Liver (tissue), 9 donors: Measurements from ENCODE around the gene LEKR1. TPM values are rescaled to one million over a fixed set of nuclear protein-coding genes. Genes with fewer than 3 reads are reported as not detected.

Experiments
- DNase-seq: peaks from one replicate; pipeline ENCODE4 v3.0.0-alpha.2; 2017; ENCODE audit warnings: low spot score
- H3K27ac ChIP-seq, 2 donors: one replicate each; pipeline ENCODE4 v1.7.0; 2013; ENCODE audit warnings: inconsistent platforms in 2 of 2, low read length in 2 of 2, control low read depth in 1 of 2, low read depth in 1 of 2, mild to moderate bottlenecking in 1 of 2
- H3K27me3 ChIP-seq, 4 donors: one replicate each; pipeline versions ENCODE4 v1.6.1 to v1.7.0; 2013; ENCODE audit warnings: low read length in 3 of 4, inconsistent platforms in 1 of 4, mild to moderate bottlenecking in 1 of 4, moderate library complexity in 1 of 4; ENCODE audit not compliant: control insufficient read depth in 4 of 4, insufficient read depth in 4 of 4
- H3K36me3 ChIP-seq, 4 donors: one replicate each; pipeline versions ENCODE4 v1.6.1 to v1.7.0; 2013; ENCODE audit warnings: low read length in 3 of 4, mild to moderate bottlenecking in 3 of 4, low read depth in 1 of 4, moderate library complexity in 1 of 4; ENCODE audit not compliant: control insufficient read depth in 4 of 4, insufficient read depth in 3 of 4
- H3K4me1 ChIP-seq, 4 donors: one replicate each; pipeline versions ENCODE4 v1.6.1 to v1.7.0; 2013; ENCODE audit warnings: low read length in 3 of 4, mild to moderate bottlenecking in 3 of 4, moderate library complexity in 1 of 4; ENCODE audit not compliant: control insufficient read depth in 4 of 4, insufficient read depth in 4 of 4
- H3K4me3 ChIP-seq, 3 donors: one replicate each; pipeline versions ENCODE4 v1.6.1 to v1.7.0; 2013; ENCODE audit warnings: low read length in 3 of 3, control low read depth in 1 of 3, low read depth in 1 of 3, mild to moderate bottlenecking in 1 of 3
- H3K9ac ChIP-seq, 2 donors: one replicate each; pipeline ENCODE4 v1.7.0; 2013; ENCODE audit warnings: low read length in 2 of 2, mild to moderate bottlenecking in 2 of 2, moderate library complexity in 2 of 2, control low read depth in 1 of 2, low read depth in 1 of 2
- H3K9me3 ChIP-seq, 4 donors: one replicate each; pipeline versions ENCODE4 v1.6.1 to v1.7.0; 2013; ENCODE audit warnings: low read length in 3 of 4; ENCODE audit not compliant: control insufficient read depth in 4 of 4
- HNF4A ChIP-seq, 2 donors: conservative IDR thresholded peaks; 2 replicates each; pipeline ENCODE4 v1.6.1; 2016; ENCODE audit warnings: antibody characterized with exemption in 2 of 2, mild to moderate bottlenecking in 2 of 2
- HNF4G ChIP-seq: IDR thresholded peaks from 2 replicates; pipeline ENCODE4 v1.6.1; 2016; ENCODE audit warnings: antibody characterized with exemption
- JUND ChIP-seq, 2 donors: IDR thresholded peaks; 2 replicates each; pipeline ENCODE4 v1.6.1; 2016; ENCODE audit warnings: antibody characterized with exemption in 2 of 2
- NR2F2 ChIP-seq: IDR thresholded peaks from 2 replicates; pipeline ENCODE4 v1.6.1; 2016; ENCODE audit warnings: antibody characterized with exemption
- RAD21 ChIP-seq, 2 donors: IDR thresholded peaks; 2 replicates each; pipeline ENCODE4 v1.6.1; 2016; ENCODE audit warnings: antibody characterized with exemption in 2 of 2, mild to moderate bottlenecking in 2 of 2
- RXRA ChIP-seq, 2 donors: IDR thresholded peaks; 2 replicates each; pipeline ENCODE4 v1.6.1; 2017 to 2018; ENCODE audit warnings: antibody characterized with exemption in 2 of 2, mild to moderate bottlenecking in 1 of 2
- TAF1 ChIP-seq: conservative IDR thresholded peaks from 2 replicates; pipeline ENCODE4 v1.6.1; 2016; ENCODE audit warnings: antibody characterized with exemption, mild to moderate bottlenecking
- YY1 ChIP-seq: IDR thresholded peaks from 2 replicates; pipeline ENCODE4 v1.6.1; 2016; ENCODE audit warnings: antibody characterized with exemption, mild to moderate bottlenecking
- ZBTB33 ChIP-seq: IDR thresholded peaks from 2 replicates; pipeline ENCODE4 v1.6.1; 2016; ENCODE audit warnings: antibody characterized with exemption
- WGBS: extraction: QIAGEN DNeasy Blood & Tissue Kit; methylation state at CpG from one replicate; pipeline ENCODE4 v1.1.7; 2013; 5-methylcytosine and 5-hydroxymethylcytosine counted together
- polyA plus RNA-seq, 2 donors: library from polyadenylated mRNA; stranded (reverse) in 1 of 2; unstranded in 1 of 2; fragments of 200-250 nt in 1 of 2; fragments of >200 nt in 1 of 2; fragmentation: Nextera tagmentation in 1 of 2; extraction: Ambion mirVana in 1 of 2; gene quantifications; one replicate each; pipeline versions ENCODE4 v1.2.1 to v1.2.3, GENCODE V29; 2013 to 2015
- total RNA-seq, 2 donors: library from RNA; depleted of rRNA; stranded (reverse); fragments of >200 nt; gene quantifications; one replicate each; pipeline ENCODE4 v1.2.3, GENCODE V29; 2014
- TF ChIP-seq, protein P1 (sequence below): IDR thresholded peaks from 2 replicates; pipeline ENCODE4 v1.6.1; 2016; ENCODE audit warnings: antibody characterized with exemption, mild to moderate bottlenecking
- TF ChIP-seq, protein P2 (sequence below): IDR thresholded peaks from 2 replicates; pipeline ENCODE4 v1.6.1; 2016; ENCODE audit warnings: antibody characterized with exemption
- donor health status: healthy.
- donor health status: healthy.
- donor health status: healthy.
- donor health status: healthy.
- donor health status: healthy.

Gene LEKR1
- total and polyA plus RNA-seq, 4 donors, result 0.19 to 0.72 (median 0.44) TPM

DNA sequence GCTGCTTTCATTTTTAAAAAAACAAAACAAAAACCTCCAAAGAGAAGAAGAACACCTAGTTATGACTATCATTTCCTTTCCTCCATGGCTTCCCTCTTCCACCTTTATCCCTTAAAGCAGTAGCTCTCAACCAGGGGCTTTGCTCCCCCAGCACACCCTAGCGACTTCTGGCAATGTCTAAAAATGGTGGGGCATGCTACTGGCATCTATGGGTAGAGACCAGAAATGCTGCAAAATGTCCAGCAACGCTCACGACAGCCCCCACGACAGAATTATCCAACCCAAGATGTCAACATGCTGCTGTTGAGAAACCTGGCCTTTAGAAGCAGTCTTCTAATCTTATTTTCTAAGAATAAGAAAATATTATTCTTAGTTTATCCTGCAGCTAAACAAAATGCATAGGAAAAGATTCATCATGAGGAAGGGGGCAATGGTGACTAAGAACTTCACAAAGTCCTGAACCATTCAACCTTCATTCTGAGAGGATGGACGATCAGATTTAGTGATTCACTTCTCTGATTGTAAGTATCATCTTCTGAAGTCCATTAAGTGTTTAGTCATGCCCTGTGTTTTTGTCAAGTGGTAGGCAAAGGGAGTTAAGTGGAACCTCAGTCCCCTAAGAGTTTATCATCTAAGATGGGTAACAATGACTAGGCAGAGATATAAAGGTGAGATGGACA, 252.1 kb downstream of the LEKR1 start (continued):
- TF ChIP-seq, protein P1, sequence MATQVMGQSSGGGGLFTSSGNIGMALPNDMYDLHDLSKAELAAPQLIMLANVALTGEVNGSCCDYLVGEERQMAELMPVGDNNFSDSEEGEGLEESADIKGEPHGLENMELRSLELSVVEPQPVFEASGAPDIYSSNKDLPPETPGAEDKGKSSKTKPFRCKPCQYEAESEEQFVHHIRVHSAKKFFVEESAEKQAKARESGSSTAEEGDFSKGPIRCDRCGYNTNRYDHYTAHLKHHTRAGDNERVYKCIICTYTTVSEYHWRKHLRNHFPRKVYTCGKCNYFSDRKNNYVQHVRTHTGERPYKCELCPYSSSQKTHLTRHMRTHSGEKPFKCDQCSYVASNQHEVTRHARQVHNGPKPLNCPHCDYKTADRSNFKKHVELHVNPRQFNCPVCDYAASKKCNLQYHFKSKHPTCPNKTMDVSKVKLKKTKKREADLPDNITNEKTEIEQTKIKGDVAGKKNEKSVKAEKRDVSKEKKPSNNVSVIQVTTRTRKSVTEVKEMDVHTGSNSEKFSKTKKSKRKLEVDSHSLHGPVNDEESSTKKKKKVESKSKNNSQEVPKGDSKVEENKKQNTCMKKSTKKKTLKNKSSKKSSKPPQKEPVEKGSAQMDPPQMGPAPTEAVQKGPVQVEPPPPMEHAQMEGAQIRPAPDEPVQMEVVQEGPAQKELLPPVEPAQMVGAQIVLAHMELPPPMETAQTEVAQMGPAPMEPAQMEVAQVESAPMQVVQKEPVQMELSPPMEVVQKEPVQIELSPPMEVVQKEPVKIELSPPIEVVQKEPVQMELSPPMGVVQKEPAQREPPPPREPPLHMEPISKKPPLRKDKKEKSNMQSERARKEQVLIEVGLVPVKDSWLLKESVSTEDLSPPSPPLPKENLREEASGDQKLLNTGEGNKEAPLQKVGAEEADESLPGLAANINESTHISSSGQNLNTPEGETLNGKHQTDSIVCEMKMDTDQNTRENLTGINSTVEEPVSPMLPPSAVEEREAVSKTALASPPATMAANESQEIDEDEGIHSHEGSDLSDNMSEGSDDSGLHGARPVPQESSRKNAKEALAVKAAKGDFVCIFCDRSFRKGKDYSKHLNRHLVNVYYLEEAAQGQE, result no peak
- no peak for TF ChIP-seq ZBTB33

- no peak overlapping the region for H3K9ac ChIP-seq
- H3K27ac ChIP-seq, result no peak overlapping the region
- H3K4me1 ChIP-seq, result peaks cover 0 to 16% (median 10%) of the 10 kb centered on the region in 4 donors
- no peaks in the 10 kb centered on the region for H3K9me3 ChIP-seq
- WGBS, result 96% methylated on average over 2 of the region's 2 CpGs
- H3K27me3 ChIP-seq, result no peaks in the 10 kb centered on the region
- H3K36me3 ChIP-seq, result no peaks in the 10 kb centered on the region
- no peak overlapping the region for H3K4me3 ChIP-seq
- TF ChIP-seq, protein P2, sequence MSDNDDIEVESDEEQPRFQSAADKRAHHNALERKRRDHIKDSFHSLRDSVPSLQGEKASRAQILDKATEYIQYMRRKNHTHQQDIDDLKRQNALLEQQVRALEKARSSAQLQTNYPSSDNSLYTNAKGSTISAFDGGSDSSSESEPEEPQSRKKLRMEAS, result no peak
- TF ChIP-seq JUND (IDR thresholded peaks at IDR 0.05) (no peak), RXRA (IDR thresholded peaks at IDR 0.05) (no peak)
- no peak for DNase-seq
Observed at GRCh38 chr3:157078811-157079185, 252.6 kb downstream of the LEKR1 start.

GRCh38 chr3:157079676-157080369, 253.7 kb downstream of the LEKR1 start:
- DNase-seq, result no peak
- WGBS, result 80% methylated on average over 11 of the region's 11 CpGs
- Histone ChIP-seq H3K4me3 (no peak overlapping the region), H3K9ac (no peak overlapping the region), H3K27me3 (no peaks in the 10 kb centered on the region), H3K36me3 (no peaks in the 10 kb centered on the region), H3K27ac (no peak overlapping the region), H3K9me3 (no peaks in the 10 kb centered on the region), H3K4me1 (peaks cover 0 to 16% (median 10%) of the 10 kb centered on the region in 4 donors)
- TF ChIP-seq JUND (IDR thresholded peaks at IDR 0.05), result no peak
- TF ChIP-seq HNF4A (conservative IDR thresholded peaks at IDR 0.05), result no peak
- TF ChIP-seq YY1, result no peak
- TF ChIP-seq TAF1, result no peak
- no peak for TF ChIP-seq NR2F2
- no peak for TF ChIP-seq RXRA (IDR thresholded peaks at IDR 0.05)
- no peak for TF ChIP-seq RAD21 (IDR thresholded peaks at IDR 0.05)
- no peak for TF ChIP-seq HNF4G
